HL-60 (cell line): ENCODE data around the gene ATP6AP1.

Experiments used
- DNase-seq, 2 experiments: peaks; one replicate each; pipeline ENCODE4 v3.0.0-alpha.2; 2010 to 2020; ENCODE audit warnings: low read depth in 1 of 2, low spot score in 1 of 2
- H3K27ac ChIP-seq: fragments of 250-450 bp; sonication (Bioruptor Pico); replicated peaks from 2 replicates; pipeline ENCODE4 v1.5.1; 2020; ENCODE audit warnings: mild to moderate bottlenecking, moderate library complexity
- H3K27me3 ChIP-seq: fragments of 250-450 bp; sonication (Bioruptor Pico); 2 replicates; pipeline ENCODE4 v1.5.1; 2021; ENCODE audit warnings: mild to moderate bottlenecking, moderate library complexity; ENCODE audit not compliant: insufficient read depth, poor library complexity, severe bottlenecking
- H3K4me3 ChIP-seq: replicated peaks from 2 replicates; pipeline ENCODE4 v1.5.1; 2011; ENCODE audit warnings: mild to moderate bottlenecking, control low read depth, low read length; ENCODE audit not compliant: insufficient read depth
- GABPA ChIP-seq: IDR thresholded peaks from 2 replicates; pipeline ENCODE4 v1.6.1; 2012; ENCODE audit warnings: low read depth
- POLR2AphosphoS5 ChIP-seq: IDR thresholded peaks from 2 replicates; pipeline ENCODE4 v1.6.1; 2012; ENCODE audit warnings: low read depth
- REST ChIP-seq: IDR thresholded peaks from 2 replicates; pipeline ENCODE4 v1.6.1; 2012; ENCODE audit warnings: low read depth; ENCODE audit not compliant: insufficient replicate concordance
- SPI1 ChIP-seq: IDR thresholded peaks from 2 replicates; pipeline ENCODE4 v1.6.1; 2012; ENCODE audit warnings: low read depth, mild to moderate bottlenecking, borderline replicate concordance
- TF ChIP-seq, protein P1 (sequence below): IDR thresholded peaks from one replicate; pipeline ENCODE4 v1.5.1; 2011; ENCODE audit warnings: low read length, control low read depth, inconsistent platforms; ENCODE audit not compliant: insufficient read depth

ATP6AP1 gene

DNA sequence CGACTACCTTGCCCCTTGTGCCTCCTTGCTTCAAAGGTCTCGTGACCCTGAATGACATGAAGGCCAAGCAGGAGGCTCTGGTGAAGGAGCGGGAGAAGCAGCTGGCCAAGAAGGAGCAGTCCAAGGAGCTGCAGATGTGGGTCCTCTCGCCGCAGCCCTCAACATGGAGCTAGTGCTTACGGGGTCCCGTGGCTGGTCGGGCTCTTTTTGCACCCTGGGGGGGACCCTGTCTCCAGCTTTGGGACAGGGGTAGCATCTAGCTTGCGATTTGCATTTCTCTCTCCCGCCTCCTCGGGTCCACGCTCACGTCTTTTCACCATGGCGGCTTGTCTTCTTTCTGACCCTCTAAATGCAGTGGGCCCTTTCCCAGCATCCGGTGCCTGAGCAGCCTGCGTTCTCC is 17.3 kb downstream of the ATP6AP1 start:
- Histone ChIP-seq H3K27me3 (no peaks in the 10 kb centered on the region), H3K4me3 (no peak overlapping the region), H3K27ac (no peak overlapping the region)
- TF ChIP-seq, protein P1, sequence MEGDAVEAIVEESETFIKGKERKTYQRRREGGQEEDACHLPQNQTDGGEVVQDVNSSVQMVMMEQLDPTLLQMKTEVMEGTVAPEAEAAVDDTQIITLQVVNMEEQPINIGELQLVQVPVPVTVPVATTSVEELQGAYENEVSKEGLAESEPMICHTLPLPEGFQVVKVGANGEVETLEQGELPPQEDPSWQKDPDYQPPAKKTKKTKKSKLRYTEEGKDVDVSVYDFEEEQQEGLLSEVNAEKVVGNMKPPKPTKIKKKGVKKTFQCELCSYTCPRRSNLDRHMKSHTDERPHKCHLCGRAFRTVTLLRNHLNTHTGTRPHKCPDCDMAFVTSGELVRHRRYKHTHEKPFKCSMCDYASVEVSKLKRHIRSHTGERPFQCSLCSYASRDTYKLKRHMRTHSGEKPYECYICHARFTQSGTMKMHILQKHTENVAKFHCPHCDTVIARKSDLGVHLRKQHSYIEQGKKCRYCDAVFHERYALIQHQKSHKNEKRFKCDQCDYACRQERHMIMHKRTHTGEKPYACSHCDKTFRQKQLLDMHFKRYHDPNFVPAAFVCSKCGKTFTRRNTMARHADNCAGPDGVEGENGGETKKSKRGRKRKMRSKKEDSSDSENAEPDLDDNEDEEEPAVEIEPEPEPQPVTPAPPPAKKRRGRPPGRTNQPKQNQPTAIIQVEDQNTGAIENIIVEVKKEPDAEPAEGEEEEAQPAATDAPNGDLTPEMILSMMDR: no peak
- no peak for TF ChIP-seq REST
- no peak for TF ChIP-seq GABPA
- no peak for TF ChIP-seq POLR2AphosphoS5
- no peak for TF ChIP-seq SPI1
- DNase-seq: no peak

DNA sequence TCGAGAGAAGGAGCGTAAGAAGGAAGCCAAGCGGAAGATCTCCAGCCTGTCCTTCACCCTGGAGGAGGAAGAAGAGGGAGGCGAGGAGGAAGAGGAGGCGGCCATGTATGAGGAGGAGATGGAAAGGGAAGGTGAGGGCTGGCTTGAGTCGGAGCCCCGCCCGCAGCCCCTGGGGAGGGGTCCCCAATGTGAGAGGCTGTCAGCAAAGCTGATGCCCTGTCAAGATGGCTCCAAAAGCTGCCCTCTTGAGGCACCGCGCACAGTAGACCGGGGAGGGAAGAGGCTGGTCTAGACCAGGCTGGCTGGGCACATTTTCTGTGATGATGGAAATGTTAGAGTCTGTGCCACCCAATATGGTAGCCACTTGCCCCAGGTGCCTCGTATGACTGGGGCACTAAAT is 18.0 kb downstream of the ATP6AP1 start:
- no peak for TF ChIP-seq POLR2AphosphoS5
- no peak for TF ChIP-seq REST
- TF ChIP-seq, protein P1: no peak
- no peak for TF ChIP-seq GABPA
- no peak for TF ChIP-seq SPI1

GRCh38 chrX:154448484-154448883 is 20.0 kb downstream of the ATP6AP1 start:
- Histone ChIP-seq H3K4me3 (no peak overlapping the region), H3K27ac (no peak overlapping the region), H3K27me3 (no peaks in the 10 kb centered on the region)
- TF ChIP-seq, protein P1: no peak
- TF ChIP-seq REST: no peak
- TF ChIP-seq POLR2AphosphoS5: no peak
- no peak for TF ChIP-seq GABPA
- no peak for TF ChIP-seq SPI1
- no peak for DNase-seq

More for the DNA sequence above, 18.0 kb downstream of the ATP6AP1 start:
- H3K27ac ChIP-seq: no peak overlapping the region
- H3K27me3 ChIP-seq: no peaks in the 10 kb centered on the region
- H3K4me3 ChIP-seq: no peak overlapping the region
- no peak for DNase-seq
